SU-DHL-6 (cell line): Measurements from ENCODE around the gene CPSF4L.
A peak's percentile ranks its signal among the peaks of the same experiment; 100 is the strongest.

Experiments
- H2AFZ ChIP-seq: fragments of 200-600 bp; sonication (generic); 2 replicates; pipeline ENCODE4 v1.6.1; 2014; ENCODE audit warnings: low read depth, mild to moderate bottlenecking, moderate library complexity, mixed read lengths, antibody characterized with exemption, low read length; ENCODE audit not compliant: severe bottlenecking
- H3F3A ChIP-seq: fragments of 200-600 bp; shearing (Covaris generic); 2 replicates; pipeline ENCODE4 v1.6.0; 2016; ENCODE audit warnings: antibody characterized with exemption, mild to moderate bottlenecking; ENCODE audit not compliant: insufficient read depth
- H3K27ac ChIP-seq: fragments of 200-600 bp; sonication (generic); 2 replicates; pipeline ENCODE4 v1.5.1; 2016; ENCODE audit warnings: low read depth, mild to moderate bottlenecking, low read length, moderate library complexity, mixed read lengths
- H3K27me3 ChIP-seq: fragments of 200-600 bp; sonication (generic), shearing (Covaris generic); 2 replicates; pipeline ENCODE4 v1.6.0; 2014; ENCODE audit warnings: mild to moderate bottlenecking, low read length
- H3K36me3 ChIP-seq: fragments of 200-600 bp; sonication (generic); 2 replicates; pipeline ENCODE4 v1.6.1; 2014; ENCODE audit warnings: mild to moderate bottlenecking, low read length, mixed read lengths
- H3K4me2 ChIP-seq: fragments of 300-600, 200-600 bp; shearing (Covaris generic), sonication (generic); 2 replicates; pipeline ENCODE4 v1.6.0; 2014; ENCODE audit warnings: low read length, low read depth, mild to moderate bottlenecking; ENCODE audit not compliant: poor library complexity, severe bottlenecking
- H3K4me3 ChIP-seq: fragments of 200-600 bp; sonication (generic); 2 replicates; pipeline ENCODE4 v1.5.1; 2014; ENCODE audit warnings: antibody characterized with exemption, low read length, mild to moderate bottlenecking, mixed read lengths; ENCODE audit not compliant: insufficient read depth, poor library complexity, severe bottlenecking
- H3K79me2 ChIP-seq: fragments of 200-600 bp; sonication (generic); 2 replicates; pipeline ENCODE4 v1.6.1; 2014; ENCODE audit warnings: mild to moderate bottlenecking, low read length, moderate library complexity; ENCODE audit not compliant: insufficient read depth
- H3K9ac ChIP-seq: fragments of 200-600 bp; sonication (generic); 2 replicates; pipeline ENCODE4 v1.7.0; 2014; ENCODE audit warnings: mild to moderate bottlenecking, low read length
- H3K9me2 ChIP-seq: fragments of 200-600 bp; sonication (generic); replicated peaks from 2 replicates; pipeline ENCODE4 v1.6.1; 2014; ENCODE audit warnings: low read length; ENCODE audit not compliant: insufficient read depth
- H3K9me3 ChIP-seq: fragments of 200-600 bp; sonication (generic); 2 replicates; pipeline ENCODE4 v1.6.1; 2014; ENCODE audit warnings: low read length, mixed read lengths; ENCODE audit not compliant: insufficient read depth
- H4K20me1 ChIP-seq: fragments of 200-600 bp; sonication (generic); 2 replicates; pipeline ENCODE4 v1.6.1; 2014; ENCODE audit warnings: low read depth, mild to moderate bottlenecking, antibody characterized with exemption, low read length, moderate library complexity, mixed read lengths
- EZH2phosphoT487 ChIP-seq: fragments of 200-600 bp; sonication (generic), shearing (Covaris generic); conservative IDR thresholded peaks from 2 replicates; pipeline ENCODE4 v1.6.1; 2018; ENCODE audit warnings: mild to moderate bottlenecking, antibody characterized with exemption, low read length, moderate library complexity, mixed read lengths
- TF ChIP-seq, protein P1 (sequence below): fragments of 200-600 bp; sonication (generic); IDR thresholded peaks from one replicate; pipeline ENCODE4 v1.5.1; 2017; ENCODE audit warnings: antibody characterized with exemption, mild to moderate bottlenecking, low read length, moderate library complexity; ENCODE audit not compliant: insufficient read depth, poor library complexity, severe bottlenecking

Gene CPSF4L

DNA sequence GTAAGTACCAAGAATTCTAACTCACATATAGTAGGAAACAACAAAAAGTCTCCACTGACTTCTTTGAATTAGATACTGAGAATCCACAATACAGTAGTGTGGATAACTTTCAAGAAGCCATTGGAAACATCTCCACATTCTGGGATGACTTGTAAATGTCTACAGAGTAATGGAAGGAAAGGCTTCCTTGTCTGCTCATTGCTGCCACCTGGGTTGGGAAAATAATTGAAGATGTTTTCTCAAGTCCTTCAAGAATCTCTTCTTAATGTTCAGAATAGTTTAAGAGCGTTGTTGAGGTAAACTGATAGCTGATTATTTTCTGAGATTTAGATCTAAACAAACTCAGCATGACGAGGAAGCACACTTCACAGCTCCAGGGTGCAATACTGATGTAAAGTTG lies 14.0 kb downstream of the CPSF4L start:
- H2AFZ ChIP-seq: no peak overlapping the region
- no peaks in the 10 kb centered on the region for H3K9me2 ChIP-seq
- H3K27ac ChIP-seq: no peak overlapping the region
- no peaks in the 10 kb centered on the region for H3K27me3 ChIP-seq
- no peaks in the 10 kb centered on the region for H4K20me1 ChIP-seq
- TF ChIP-seq, protein P1, sequence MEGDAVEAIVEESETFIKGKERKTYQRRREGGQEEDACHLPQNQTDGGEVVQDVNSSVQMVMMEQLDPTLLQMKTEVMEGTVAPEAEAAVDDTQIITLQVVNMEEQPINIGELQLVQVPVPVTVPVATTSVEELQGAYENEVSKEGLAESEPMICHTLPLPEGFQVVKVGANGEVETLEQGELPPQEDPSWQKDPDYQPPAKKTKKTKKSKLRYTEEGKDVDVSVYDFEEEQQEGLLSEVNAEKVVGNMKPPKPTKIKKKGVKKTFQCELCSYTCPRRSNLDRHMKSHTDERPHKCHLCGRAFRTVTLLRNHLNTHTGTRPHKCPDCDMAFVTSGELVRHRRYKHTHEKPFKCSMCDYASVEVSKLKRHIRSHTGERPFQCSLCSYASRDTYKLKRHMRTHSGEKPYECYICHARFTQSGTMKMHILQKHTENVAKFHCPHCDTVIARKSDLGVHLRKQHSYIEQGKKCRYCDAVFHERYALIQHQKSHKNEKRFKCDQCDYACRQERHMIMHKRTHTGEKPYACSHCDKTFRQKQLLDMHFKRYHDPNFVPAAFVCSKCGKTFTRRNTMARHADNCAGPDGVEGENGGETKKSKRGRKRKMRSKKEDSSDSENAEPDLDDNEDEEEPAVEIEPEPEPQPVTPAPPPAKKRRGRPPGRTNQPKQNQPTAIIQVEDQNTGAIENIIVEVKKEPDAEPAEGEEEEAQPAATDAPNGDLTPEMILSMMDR: no peak
- H3K4me3 ChIP-seq: no peak overlapping the region
- no peak overlapping the region for H3K9ac ChIP-seq
- H3K9me3 ChIP-seq: no peaks in the 10 kb centered on the region
- H3K79me2 ChIP-seq: no peaks in the 10 kb centered on the region
- peaks cover 11% of the 10 kb centered on the region; the same call in 1 of the 2 replicates for H3K36me3 ChIP-seq
- H3K4me2 ChIP-seq: no peak overlapping the region
- H3F3A ChIP-seq: 0 out of 2 replicates have a peak, but pooled peaks cover 7% of the 10 kb centered on the region

DNA sequence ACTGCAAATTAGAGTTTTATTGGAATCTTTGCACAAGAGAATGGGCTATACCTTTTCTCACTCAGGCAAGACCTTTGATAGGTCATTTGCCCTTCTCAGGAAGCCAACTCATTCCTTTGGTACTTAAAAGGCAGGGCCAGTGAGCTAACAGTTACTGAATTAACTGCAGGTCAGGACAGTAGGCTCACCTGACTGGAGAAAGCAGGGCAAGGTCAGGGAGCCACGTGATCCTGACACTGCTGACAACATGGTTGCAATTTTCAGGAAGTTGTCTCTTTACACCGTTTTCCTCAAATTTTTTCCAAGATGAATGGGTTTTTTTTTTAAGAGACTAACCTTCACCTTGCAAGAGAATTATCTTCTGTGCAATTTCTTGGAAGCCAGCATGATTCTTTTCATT lies 21.1 kb downstream of the CPSF4L start:
- H3K36me3 ChIP-seq: peaks cover 11% of the 10 kb centered on the region; the same call in 1 of the 2 replicates
- no peak overlapping the region for H3K4me3 ChIP-seq
- H3K9ac ChIP-seq: no peak overlapping the region
- no peak overlapping the region for H3K4me2 ChIP-seq
- H3K27ac ChIP-seq: no peak overlapping the region
- H4K20me1 ChIP-seq: no peaks in the 10 kb centered on the region
- no peaks in the 10 kb centered on the region for H3K27me3 ChIP-seq
- TF ChIP-seq, protein P1: no peak
- TF ChIP-seq EZH2phosphoT487: no peak
- H3K9me2 ChIP-seq: no peaks in the 10 kb centered on the region
- H3F3A ChIP-seq: 0 out of 2 replicates have a peak, but pooled peaks cover 7% of the 10 kb centered on the region
- H2AFZ ChIP-seq: no peak overlapping the region
- H3K9me3 ChIP-seq: no peaks in the 10 kb centered on the region
- peaks cover 19% of the 10 kb centered on the region; the same call in 1 of the 2 replicates for H3K79me2 ChIP-seq

DNA sequence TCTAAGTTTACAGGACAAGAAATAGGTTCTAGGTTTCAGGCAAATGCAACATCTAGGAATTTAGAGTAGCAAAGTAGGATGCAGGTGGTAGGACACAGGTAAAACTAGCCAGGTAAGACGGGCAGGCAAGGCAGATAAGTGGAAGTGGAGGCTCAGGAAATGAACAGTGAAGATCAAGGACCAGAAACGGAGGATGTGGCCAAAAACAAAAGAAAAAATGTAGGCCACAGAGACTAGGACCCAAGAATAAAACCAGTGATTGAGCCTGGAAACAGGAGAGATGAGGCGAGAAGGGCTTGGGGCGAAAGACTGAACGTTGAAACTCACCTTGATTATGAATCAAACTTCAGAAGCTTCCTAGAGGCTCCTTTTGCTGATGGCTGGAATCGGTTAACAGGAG lies 24.0 kb downstream of the CPSF4L start:
- Histone ChIP-seq H3K9ac (no peak overlapping the region), H3K27me3 (no peaks in the 10 kb centered on the region), H4K20me1 (no peaks in the 10 kb centered on the region), H3K4me3 (no peak overlapping the region), H3F3A (no peaks in the 10 kb centered on the region), H3K9me2 (no peaks in the 10 kb centered on the region), H3K4me2 (peak overlapping the region; percentile 17), H3K79me2 (peaks cover 28% of the 10 kb centered on the region), H3K27ac (no peak overlapping the region), H3K9me3 (no peaks in the 10 kb centered on the region), H2AFZ (no peak overlapping the region), H3K36me3 (peaks cover 13% of the 10 kb centered on the region; the same call in 1 of the 2 replicates)
- TF ChIP-seq, protein P1: no peak
- no peak for TF ChIP-seq EZH2phosphoT487
